GM23338 (cell line): ENCODE data around the gene CMKLR1. TPM values are rescaled to one million over a fixed set of nuclear protein-coding genes. Genes with fewer than 3 reads are reported as not detected.

Experiments used
- ATAC-seq: fragments of 200-7000 bp; cut with Tn5 transposase; 3 replicates; pipeline ENCODE4 v1.9.1; 2020
- DNase-seq: peaks from one replicate; pipeline ENCODE4 v3.0.0-alpha.2; 2015; ENCODE audit warnings: low spot score
- H2AFZ ChIP-seq: fragments of 200-600 bp; sonication (generic); 2 replicates; pipeline ENCODE4 v1.8.0; 2016; ENCODE audit warnings: antibody characterized with exemption, mild to moderate bottlenecking, moderate library complexity
- H3F3A ChIP-seq: fragments of 200-600 bp; sonication (generic); replicated peaks from 2 replicates; pipeline ENCODE4 v1.8.0; 2017; ENCODE audit warnings: antibody characterized with exemption, mixed run types, low read depth
- H3K27ac ChIP-seq: fragments of 200-600 bp; sonication (generic); 2 replicates; pipeline ENCODE4 v1.6.1; 2016; ENCODE audit warnings: low read depth
- H3K27me3 ChIP-seq: fragments of 200-600 bp; sonication (generic); 2 replicates; pipeline ENCODE4 v1.8.0; 2016; ENCODE audit warnings: mild to moderate bottlenecking, mixed run types, moderate library complexity; ENCODE audit not compliant: insufficient read depth
- H3K36me3 ChIP-seq: fragments of 200-600 bp; sonication (generic); 2 replicates; pipeline ENCODE4 v1.8.0; 2016; ENCODE audit warnings: mild to moderate bottlenecking; ENCODE audit not compliant: insufficient read depth
- H3K4me1 ChIP-seq: fragments of 200-600 bp; sonication (generic); 2 replicates; pipeline ENCODE4 v1.8.0; 2016; ENCODE audit warnings: mild to moderate bottlenecking, moderate library complexity; ENCODE audit not compliant: insufficient read depth
- H3K4me2 ChIP-seq: fragments of 200-600 bp; sonication (generic); 2 replicates; pipeline ENCODE4 v1.7.1; 2017; ENCODE audit warnings: mixed run types
- H3K4me3 ChIP-seq: fragments of 200-600 bp; sonication (generic); 2 replicates; pipeline ENCODE4 v1.6.1; 2016; ENCODE audit warnings: mixed run types
- H3K79me2 ChIP-seq: fragments of 200-600 bp; sonication (generic); replicated peaks from 2 replicates; pipeline ENCODE4 v1.8.0; 2017; ENCODE audit warnings: mild to moderate bottlenecking; ENCODE audit not compliant: insufficient read depth
- H3K9me2 ChIP-seq: fragments of 200-600 bp; sonication (generic); 2 replicates; pipeline ENCODE4 v1.8.0; 2017; ENCODE audit not compliant: insufficient read depth
- H4K20me1 ChIP-seq: fragments of 200-600 bp; sonication (generic); replicated peaks from 2 replicates; pipeline ENCODE4 v1.8.0; 2017; ENCODE audit warnings: mild to moderate bottlenecking; ENCODE audit not compliant: insufficient read depth
- H3K27ac Mint-ChIP-seq: 2 replicates; pipeline ENCODE4 v1.8.0; 2020; ENCODE audit warnings: inconsistent platforms, mild to moderate bottlenecking, moderate library complexity, mixed read lengths
- H3K27me3 Mint-ChIP-seq: 3 replicates; pipeline ENCODE4 v1.8.0; 2022; ENCODE audit warnings: low read depth, mild to moderate bottlenecking, moderate library complexity, mixed read lengths, inconsistent platforms; ENCODE audit not compliant: insufficient read depth, poor library complexity
- H3K36me3 Mint-ChIP-seq: 3 replicates; pipeline ENCODE4 v1.8.0; 2021; ENCODE audit warnings: low read depth, mild to moderate bottlenecking, inconsistent platforms, moderate library complexity, mixed read lengths
- H3K4me1 Mint-ChIP-seq: 3 replicates; pipeline ENCODE4 v1.8.0; 2020; ENCODE audit warnings: mild to moderate bottlenecking, inconsistent platforms, mixed read lengths
- H3K4me3 Mint-ChIP-seq: 3 replicates; pipeline ENCODE4 v1.8.0; 2021; ENCODE audit warnings: moderate library complexity, mild to moderate bottlenecking, inconsistent platforms, mixed read lengths
- H3K9me3 Mint-ChIP-seq: 3 replicates; pipeline ENCODE4 v1.8.0; 2020; ENCODE audit warnings: moderate library complexity, mild to moderate bottlenecking, inconsistent platforms, mixed read lengths
- CREB1 ChIP-seq: fragments of 250-450 bp; sonication (Bioruptor Pico); IDR thresholded peaks from 2 replicates; pipeline ENCODE4 v1.5.0; 2020; ENCODE audit warnings: low read depth, mild to moderate bottlenecking, moderate library complexity
- CTCF ChIP-seq, 2 experiments: fragments of 200-600 bp in 1 of 2; sonication (generic) in 1 of 2; conservative IDR thresholded peaks; 2 replicates each; pipeline versions ENCODE4 v1.5.1 to v1.6.1; 2016 to 2017; ENCODE audit warnings: antibody characterized with exemption in 2 of 2, low read depth in 2 of 2, mild to moderate bottlenecking in 2 of 2, moderate library complexity in 1 of 2
- EZH2 ChIP-seq: fragments of 200-600 bp; sonication (generic); IDR thresholded peaks from one replicate; pipeline ENCODE4 v1.8.0; 2017; ENCODE audit warnings: antibody characterized with exemption, mild to moderate bottlenecking, low read depth; ENCODE audit not compliant: unreplicated experiment
- EZH2phosphoT487 ChIP-seq: fragments of 200-600 bp; sonication (generic); IDR thresholded peaks from one replicate; pipeline ENCODE4 v1.8.1; 2018; ENCODE audit warnings: antibody characterized with exemption; ENCODE audit not compliant: unreplicated experiment
- JUNB ChIP-seq: IDR thresholded peaks from one replicate; pipeline ENCODE4 v1.6.1; 2016; ENCODE audit warnings: antibody characterized with exemption; ENCODE audit not compliant: unreplicated experiment
- NANOG ChIP-seq: IDR thresholded peaks from 2 replicates; pipeline ENCODE4 v1.6.1; 2016; ENCODE audit warnings: antibody characterized with exemption, borderline replicate concordance
- POLR2AphosphoS5 ChIP-seq: IDR thresholded peaks from 2 replicates; pipeline ENCODE4 v1.6.1; 2016; ENCODE audit warnings: antibody characterized with exemption, low read depth
- REST ChIP-seq: IDR thresholded peaks from one replicate; pipeline ENCODE4 v1.6.1; 2018; ENCODE audit warnings: antibody characterized with exemption; ENCODE audit not compliant: unreplicated experiment
- STAT1 ChIP-seq: IDR thresholded peaks from one replicate; pipeline ENCODE4 v1.6.1; 2016; ENCODE audit warnings: antibody characterized with exemption; ENCODE audit not compliant: unreplicated experiment
- ZNF114 ChIP-seq: fragments of 250-450 bp; sonication (Bioruptor Pico); IDR thresholded peaks from 2 replicates; pipeline ENCODE4 v1.5.0; 2020; ENCODE audit warnings: mild to moderate bottlenecking, moderate library complexity
- ZNF331 ChIP-seq: fragments of 250-450 bp; sonication (Bioruptor Pico); IDR thresholded peaks from 2 replicates; pipeline ENCODE4 v1.5.0; 2020; ENCODE audit warnings: low read depth, mild to moderate bottlenecking, moderate library complexity
- ZNF462 ChIP-seq: fragments of 250-450 bp; sonication (Bioruptor Pico); IDR thresholded peaks from 2 replicates; pipeline ENCODE4 v1.5.0; 2020; ENCODE audit warnings: mild to moderate bottlenecking, moderate library complexity
- polyA plus RNA-seq: library from polyadenylated mRNA; unstranded; fragments of >200 nt; fragmentation: Nextera tagmentation; extraction: Ambion mirVana; gene quantifications from 2 replicates; pipeline ENCODE4 v1.2.1, GENCODE V29; 2016
- total RNA-seq: library from RNA; depleted of rRNA; stranded (reverse); fragments of >200 nt; shearing (Covaris generic); gene quantifications from 2 replicates; pipeline ENCODE4 v1.2.3, GENCODE V29; 2014
- TF ChIP-seq, protein P1 (sequence below): IDR thresholded peaks from 2 replicates; pipeline ENCODE4 v1.6.1; 2016; ENCODE audit warnings: antibody characterized with exemption

The CMKLR1 gene
- total and polyA plus RNA-seq, 2 experiments from 2014 or later: 0.40 to 2.6 TPM

DNA sequence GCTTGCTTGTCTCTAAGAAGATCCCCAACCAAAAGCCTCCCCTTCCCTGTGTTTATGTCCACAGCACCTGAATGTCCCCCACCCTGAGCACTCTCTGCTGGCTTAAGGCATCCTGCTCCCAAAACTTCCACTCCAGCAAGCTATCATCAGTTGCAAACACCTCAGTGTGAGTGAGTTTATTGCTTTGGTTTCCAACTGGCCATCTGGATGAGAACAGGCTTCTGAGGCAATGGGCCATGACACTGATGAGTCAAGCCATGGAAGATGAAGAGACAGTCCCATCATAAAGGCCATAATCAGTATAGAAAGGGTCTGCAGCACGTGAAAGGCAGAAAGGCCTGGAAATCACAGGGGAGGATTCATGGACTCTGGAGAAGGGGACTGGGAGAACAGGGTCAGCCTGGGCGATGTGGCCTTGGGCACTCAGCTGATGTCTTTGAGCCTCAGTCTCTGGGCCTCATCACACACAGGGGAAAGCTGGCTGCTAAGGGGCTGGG, 12.8 kb downstream of the CMKLR1 start:
- Histone ChIP-seq H3F3A (no peaks in the 10 kb centered on the region), H3K36me3 (no peaks in the 10 kb centered on the region), H3K4me3 (no peak overlapping the region), H3K79me2 (no peaks in the 10 kb centered on the region), H3K4me2 (no peak overlapping the region), H3K9me2 (no peaks in the 10 kb centered on the region), H3K27ac (no peak overlapping the region), H3K4me1 (peaks cover 8% of the 10 kb centered on the region; the same call in 1 of the 2 replicates), H3K27me3 (no peaks in the 10 kb centered on the region), H4K20me1 (no peaks in the 10 kb centered on the region), H2AFZ (no peak overlapping the region)
- no peaks in the 10 kb centered on the region for H3K9me3 Mint-ChIP-seq
- H3K4me3 Mint-ChIP-seq: no peak overlapping the region
- peaks cover 3% of the 10 kb centered on the region for H3K27me3 Mint-ChIP-seq
- TF ChIP-seq CTCF (conservative IDR thresholded peaks at IDR 0.05; ENCODE audit: low read depth in 2 of 2) (no peak), JUNB (no peak), CREB1 (CRISPR knock-in tag) (no peak), STAT1 (no peak), ZNF114 (no peak), ZNF462 (CRISPR knock-in tag) (no peak), REST (no peak), ZNF331 (no peak), EZH2 (no peak), EZH2phosphoT487 (no peak), NANOG (no peak), POLR2AphosphoS5 (no peak)
- TF ChIP-seq, protein P1, sequence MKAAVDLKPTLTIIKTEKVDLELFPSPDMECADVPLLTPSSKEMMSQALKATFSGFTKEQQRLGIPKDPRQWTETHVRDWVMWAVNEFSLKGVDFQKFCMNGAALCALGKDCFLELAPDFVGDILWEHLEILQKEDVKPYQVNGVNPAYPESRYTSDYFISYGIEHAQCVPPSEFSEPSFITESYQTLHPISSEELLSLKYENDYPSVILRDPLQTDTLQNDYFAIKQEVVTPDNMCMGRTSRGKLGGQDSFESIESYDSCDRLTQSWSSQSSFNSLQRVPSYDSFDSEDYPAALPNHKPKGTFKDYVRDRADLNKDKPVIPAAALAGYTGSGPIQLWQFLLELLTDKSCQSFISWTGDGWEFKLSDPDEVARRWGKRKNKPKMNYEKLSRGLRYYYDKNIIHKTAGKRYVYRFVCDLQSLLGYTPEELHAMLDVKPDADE: no peak
- ATAC-seq (no peak), DNase-seq (no peak)
- peaks cover 7% of the 10 kb centered on the region for H3K4me1 Mint-ChIP-seq
- no peak overlapping the region for H3K27ac Mint-ChIP-seq
- H3K36me3 Mint-ChIP-seq: no peaks in the 10 kb centered on the region
